Fibroblast of pulmonary artery (primary cell): ENCODE results near the gene EDC4.
A peak's percentile ranks its signal among the peaks of the same experiment; 100 is the strongest.
"Not testable (repeated sequence)": the region's sequence is repeated elsewhere in the genome, so short reads cannot be mapped to it uniquely, and the experiment has no call there.

ENCODE experiments used
- DNase-seq: peaks from one replicate; pipeline ENCODE4 v3.0.0-alpha.2; 2010; ENCODE audit warnings: low read depth
- H3K4me3 ChIP-seq: replicated peaks from 2 replicates; pipeline ENCODE4 v1.5.1; 2011; ENCODE audit warnings: low read depth, mild to moderate bottlenecking, control low read depth, low read length, moderate library complexity
- CTCF ChIP-seq: IDR thresholded peaks from 2 replicates; pipeline ENCODE4 v1.5.1; 2011; ENCODE audit warnings: mild to moderate bottlenecking, control low read depth, low read length, inconsistent platforms; ENCODE audit errors: missing control alignments

EDC4 gene

GRCh38 chr16:67907397-67908180 is 34.7 kb downstream of the EDC4 start:
- no peak overlapping the region for H3K4me3 ChIP-seq
- no peak for DNase-seq
- TF ChIP-seq CTCF: no peak

- DNase-seq: no peak
- TF ChIP-seq CTCF: no peak
- no peak overlapping the region for H3K4me3 ChIP-seq
These were observed 36.3 kb downstream of the EDC4 start for GRCh38 chr16:67909056-67909742.

GRCh38 chr16:67910158-67910557 is 37.3 kb downstream of the EDC4 start:
- H3K4me3 ChIP-seq: no peak overlapping the region
- no peak for TF ChIP-seq CTCF
- DNase-seq: peak; percentile 53

GRCh38 chr16:67914758-67915495 is 42.1 kb downstream of the EDC4 start:
- TF ChIP-seq CTCF: no peak
- DNase-seq: no peak

GRCh38 chr16:67915496-67915769 is 42.6 kb downstream of the EDC4 start:
- not testable (repeated sequence) for H3K4me3 ChIP-seq, DNase-seq

More at GRCh38 chr16:67914758-67915495, 42.1 kb downstream of the EDC4 start:
- no peak overlapping the region for H3K4me3 ChIP-seq

- no peak for DNase-seq
- H3K4me3 ChIP-seq: no peak overlapping the region
- TF ChIP-seq CTCF: no peak
These were observed 43.2 kb downstream of the EDC4 start for GRCh38 chr16:67915831-67916723.
